HG02852 (cell line): ENCODE results near the gene CHST11.

Experiments
- ATAC-seq: cut with Tn5 transposase; IDR thresholded peaks from one replicate; pipeline ENCODE4 v1.9.1; 2021; ENCODE audit warnings: mild to moderate bottlenecking, moderate library complexity; ENCODE audit not compliant: unreplicated experiment

Gene CHST11

DNA sequence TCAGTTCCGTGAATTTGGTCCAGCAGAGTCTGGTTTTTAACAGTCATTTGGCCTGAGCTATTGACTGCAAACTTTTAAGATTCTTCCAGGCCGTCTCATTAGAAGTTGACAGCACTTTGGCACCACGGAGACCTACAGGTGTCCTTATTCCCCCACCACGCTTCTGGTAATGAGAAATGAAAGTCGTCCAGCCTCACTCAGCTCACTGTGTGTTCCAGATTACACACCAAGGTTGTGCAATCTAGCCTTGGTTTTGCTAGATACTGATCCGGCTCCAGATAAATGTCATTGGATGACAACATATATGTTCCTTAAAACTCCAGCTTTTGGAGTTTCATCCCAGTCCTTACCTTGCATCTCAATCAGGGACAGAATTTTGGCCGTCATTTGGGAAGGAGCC lies 210.4 kb downstream of the CHST11 start:
- no peak for ATAC-seq

DNA sequence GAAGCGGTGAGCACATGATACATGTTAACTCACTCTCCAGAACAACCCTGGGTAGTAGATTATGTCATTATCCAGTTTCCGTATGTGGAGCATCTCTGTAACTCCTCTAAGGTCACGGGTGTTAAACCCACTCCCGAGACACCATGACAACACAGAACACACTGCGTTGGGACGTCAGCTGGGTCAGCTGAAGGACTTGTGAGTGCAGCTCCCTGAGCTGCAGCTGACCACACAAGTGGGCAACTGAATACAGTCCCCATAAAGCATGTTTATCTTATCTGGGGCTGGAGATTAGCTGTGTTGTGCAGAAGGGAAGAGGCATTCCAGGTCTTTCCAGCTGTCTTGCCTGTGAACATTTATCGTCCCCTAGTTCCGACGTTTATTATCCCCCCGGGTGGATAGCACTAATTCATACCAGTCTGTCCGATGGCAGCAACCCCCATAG lies 211.5 kb downstream of the CHST11 start:
- no peak for ATAC-seq

DNA sequence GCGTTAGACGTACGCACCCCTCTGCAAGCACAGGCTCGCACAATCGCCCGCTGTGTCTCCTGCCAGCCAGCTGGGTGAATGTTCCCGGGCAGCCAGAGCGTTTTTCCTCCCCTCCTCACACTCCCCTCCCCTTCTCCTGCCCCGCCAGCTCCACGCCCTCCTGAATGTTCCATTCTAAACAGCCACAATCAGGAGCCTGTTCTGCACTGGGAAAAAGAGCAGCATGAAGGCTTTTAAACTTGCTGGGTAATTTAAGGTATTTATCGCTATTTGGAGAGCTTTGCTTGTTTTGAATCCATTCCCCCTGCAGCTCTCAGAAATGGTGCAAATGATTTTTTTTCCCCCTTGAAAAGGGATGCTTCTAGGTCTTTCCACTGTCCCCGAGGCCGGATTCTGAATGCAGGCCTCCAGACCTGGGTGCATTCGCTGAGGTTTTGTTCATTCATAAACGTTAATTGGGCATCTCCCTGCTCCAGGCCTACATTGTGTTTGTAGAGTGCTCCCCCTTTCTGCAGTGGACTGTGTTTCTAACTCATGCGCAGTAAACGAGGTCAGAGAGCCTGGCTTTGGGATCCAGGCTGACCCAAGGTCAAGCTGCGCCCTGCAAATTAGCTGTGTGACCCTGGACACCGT lies 212.5 kb downstream of the CHST11 start:
- no peak for ATAC-seq

DNA sequence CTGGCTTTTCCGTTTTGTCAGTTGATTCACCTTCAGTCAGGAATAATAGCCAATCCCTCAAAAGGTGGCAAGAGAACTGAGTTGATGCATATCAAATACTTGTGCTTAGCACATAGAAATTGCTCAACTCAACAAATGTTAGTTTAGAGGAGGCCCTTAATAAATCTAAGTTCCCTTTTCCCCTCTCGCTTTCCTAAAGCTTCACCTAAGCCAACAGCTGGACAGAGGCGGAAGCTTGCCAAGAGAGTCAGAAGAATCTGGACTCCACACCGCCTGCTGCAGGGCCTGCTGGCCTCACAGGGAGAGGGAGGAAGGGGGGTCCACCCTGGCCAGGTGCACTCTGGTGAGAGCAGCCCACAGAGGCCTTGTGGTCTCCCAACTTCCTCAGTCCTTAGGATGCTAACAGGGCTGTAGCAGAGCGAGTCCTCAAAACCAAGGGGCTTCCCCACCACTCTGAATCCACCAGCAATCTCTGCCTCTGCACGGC lies 213.1 kb downstream of the CHST11 start:
- peak; percentile 75 for ATAC-seq

DNA sequence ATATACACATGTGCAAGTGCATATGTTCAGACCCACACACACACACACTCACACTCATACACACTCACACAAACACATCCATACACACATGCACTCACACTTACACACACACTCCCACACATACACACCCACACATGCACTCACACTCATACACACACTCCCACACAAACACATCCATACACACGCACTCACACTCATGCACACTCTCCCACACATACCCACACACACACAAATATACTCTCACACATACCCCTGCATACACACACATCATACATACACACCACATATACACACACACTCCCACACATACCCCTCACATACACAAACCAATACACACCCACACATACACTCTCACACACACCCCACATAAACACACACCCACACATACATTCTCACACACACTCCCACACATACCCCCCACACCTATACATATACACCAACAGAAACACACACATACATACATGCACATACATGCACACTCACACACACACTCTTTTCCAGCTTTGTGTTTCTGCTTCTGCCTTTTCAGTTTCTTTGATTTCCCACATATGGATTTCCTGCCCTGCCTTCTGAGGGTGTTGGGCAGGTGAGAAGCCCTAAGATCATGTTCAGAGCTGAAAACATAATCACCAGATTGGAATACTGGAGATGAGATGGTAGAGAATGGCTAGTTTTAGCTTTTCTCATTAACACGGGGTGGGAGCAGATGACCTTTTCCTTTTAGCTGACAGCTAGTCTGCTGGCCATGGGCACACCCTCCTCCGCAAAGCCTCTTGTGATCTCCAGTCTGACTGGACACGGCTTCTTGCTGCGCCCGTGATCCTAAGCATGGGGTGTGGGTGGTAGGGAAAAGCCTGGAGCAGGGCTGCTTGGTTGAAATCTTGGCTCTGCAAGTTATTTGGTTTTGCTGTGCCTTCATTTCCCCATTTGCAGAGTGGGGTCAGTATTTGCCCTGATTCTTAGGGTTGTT lies 214.0 kb downstream of the CHST11 start:
- no peak for ATAC-seq

DNA sequence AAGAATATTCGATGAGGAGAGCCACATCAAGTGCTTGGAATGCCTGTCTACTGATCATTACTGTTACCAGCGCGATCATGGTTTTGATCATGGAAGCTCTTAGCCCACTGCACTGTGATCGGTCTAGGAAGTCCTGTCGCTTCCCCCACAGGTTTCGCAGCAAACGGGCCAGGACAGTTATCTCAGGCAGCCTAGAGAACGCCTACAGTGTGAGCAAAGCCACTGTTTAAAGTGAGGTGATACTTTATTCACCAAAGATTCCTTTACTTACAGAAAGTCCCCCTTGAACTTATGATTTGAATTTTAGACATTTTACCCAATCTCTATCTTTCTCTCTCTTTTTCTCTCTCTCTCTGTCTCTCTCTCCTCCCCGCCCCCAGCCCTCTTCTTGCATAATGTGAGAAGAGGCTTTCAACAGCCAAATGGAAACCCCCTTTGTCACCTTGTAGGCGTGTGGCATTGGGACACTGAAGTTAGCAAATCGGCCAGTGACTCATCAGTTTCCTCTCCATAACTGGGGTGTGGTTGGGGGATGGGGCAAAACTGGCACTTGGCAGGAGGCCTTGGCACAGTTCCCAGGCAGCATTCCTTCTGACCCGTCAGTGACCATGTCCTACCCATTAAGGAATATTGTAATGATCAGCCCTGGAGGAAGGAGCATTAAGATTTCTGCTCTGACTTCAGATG lies 214.8 kb downstream of the CHST11 start:
- ATAC-seq: peak; percentile 65

- no peak for ATAC-seq
Measured at GRCh38 chr12:104672096-104672445, 215.3 kb downstream of the CHST11 start.

- ATAC-seq: no peak
Measured at GRCh38 chr12:104672501-104673265, 215.9 kb downstream of the CHST11 start.

DNA sequence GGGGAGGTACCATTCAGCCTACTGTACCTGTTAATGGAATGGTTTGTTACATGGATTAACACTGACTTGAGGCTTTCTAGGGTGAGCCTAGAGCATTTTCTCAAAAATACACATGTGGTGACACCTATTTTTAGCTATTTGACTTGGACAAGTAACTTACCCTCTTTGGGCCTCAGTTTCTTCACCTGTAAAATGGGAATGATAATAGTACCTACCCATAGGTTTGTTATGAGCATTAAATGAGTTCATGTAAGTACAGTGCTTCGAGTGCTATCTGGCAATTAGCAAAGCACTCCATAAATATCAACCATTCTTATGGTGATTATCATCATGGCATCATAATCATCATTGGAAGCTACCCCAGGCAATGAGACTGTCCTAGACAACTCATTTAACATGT lies 216.5 kb downstream of the CHST11 start:
- ATAC-seq: no peak

GRCh38 chr12:104673696-104674482 lies 217.1 kb downstream of the CHST11 start:
- ATAC-seq: no peak

DNA sequence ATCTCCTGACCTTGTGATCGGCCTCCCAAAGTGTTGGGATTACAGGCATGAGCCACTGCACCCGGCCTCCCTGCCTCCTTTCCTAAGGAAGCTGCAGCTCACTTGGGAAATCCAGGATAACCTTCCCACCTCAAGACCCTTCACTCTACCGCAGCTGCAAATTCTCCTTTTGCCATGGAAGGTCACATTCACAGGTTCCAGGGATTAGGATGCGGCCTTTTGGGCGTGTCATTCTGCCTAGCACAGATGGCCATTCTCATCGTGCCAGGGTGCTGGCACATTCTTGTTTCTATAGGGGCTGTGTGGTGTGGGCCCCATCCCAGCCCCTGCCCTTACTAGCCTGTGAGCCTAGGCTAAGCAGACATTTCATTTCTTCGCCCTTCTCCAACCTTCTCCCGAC lies 219.9 kb downstream of the CHST11 start:
- no peak for ATAC-seq

- ATAC-seq: no peak
Measured at GRCh38 chr12:104677441-104678089, 220.8 kb downstream of the CHST11 start.

- ATAC-seq: no peak
Measured at GRCh38 chr12:104680070-104680469, 223.3 kb downstream of the CHST11 start.

DNA sequence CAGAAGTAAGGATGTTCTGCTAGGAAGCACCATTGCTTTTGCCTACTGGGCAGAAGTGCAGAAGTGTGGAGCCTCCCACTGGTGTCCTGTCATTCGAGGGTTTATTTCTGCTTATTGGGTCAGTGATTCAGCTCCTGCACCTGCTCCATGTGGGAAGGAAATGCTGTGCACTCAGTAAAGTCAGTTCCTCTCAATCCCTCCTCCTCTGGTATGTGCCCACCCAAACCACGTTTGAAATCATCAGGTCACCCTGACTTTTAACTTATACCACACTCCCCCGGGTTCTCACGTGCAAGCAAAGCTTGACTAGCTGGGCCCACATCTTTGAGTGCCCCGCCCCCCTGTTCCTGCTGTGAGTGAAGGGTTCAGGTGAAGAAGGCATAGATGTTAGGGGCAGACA lies 223.7 kb downstream of the CHST11 start:
- ATAC-seq: no peak

DNA sequence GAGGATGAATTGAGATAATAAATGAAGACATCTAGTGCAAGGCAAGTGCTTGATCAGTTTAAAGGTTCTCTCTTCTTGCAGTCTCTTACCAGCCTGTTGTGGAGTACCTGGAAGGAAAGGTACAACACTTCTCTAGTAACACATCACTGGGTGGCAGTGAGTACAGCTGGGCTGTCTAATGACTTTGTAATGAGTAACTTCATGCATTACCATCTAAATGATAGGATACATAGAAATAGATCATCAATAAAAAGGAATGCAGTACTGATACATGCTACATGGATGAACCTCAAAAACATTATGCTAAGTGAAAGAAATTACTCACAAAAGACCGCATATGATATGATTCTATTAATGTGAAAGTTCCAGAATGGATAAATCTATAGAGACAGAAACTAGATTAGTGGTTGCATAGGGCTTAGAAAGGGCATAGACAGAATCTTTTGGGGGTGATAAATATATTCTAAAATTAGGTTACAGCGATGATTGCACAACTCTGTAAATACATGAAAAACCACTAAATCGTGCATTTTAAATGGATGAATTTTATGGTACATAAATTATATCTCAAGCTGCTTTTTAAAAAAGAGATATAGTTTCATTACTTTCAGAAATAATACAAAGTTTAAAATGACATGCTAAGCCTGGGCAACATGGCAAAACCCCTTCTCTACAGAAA lies 224.4 kb downstream of the CHST11 start:
- ATAC-seq: no peak

GRCh38 chr12:104682790-104683279 lies 226.1 kb downstream of the CHST11 start:
- peak; percentile 63 for ATAC-seq

DNA sequence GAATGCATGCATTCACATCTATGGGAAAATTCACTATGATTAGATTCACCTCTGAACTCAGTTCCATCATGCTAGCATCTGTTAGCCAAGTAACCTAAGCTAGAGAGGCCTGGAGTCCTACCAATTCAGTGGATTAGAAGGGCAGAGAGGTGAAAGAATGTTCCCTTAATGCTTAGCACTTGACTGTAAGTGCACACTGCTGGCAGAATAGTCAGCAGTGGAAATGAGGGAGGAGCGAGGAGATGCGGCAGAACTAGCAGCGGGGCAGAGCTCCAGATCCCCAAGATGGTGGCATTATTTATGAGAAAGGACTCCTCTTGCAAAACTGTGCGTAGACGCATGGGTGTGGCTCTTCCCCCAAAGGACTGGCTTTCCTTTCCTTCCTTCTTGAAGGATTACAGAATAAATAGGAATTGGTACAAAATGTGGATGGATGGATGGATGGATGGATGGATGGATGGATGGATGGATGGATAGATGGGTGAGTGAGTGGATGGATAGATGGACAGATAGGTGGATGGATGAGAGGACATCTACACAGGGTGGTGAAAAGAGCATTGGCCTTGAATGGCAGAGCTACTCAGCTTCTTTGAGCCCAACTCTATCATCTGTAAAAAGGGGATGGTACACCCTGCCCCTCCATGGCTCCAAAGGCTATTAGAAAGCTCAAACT lies 227.2 kb downstream of the CHST11 start:
- no peak for ATAC-seq

DNA sequence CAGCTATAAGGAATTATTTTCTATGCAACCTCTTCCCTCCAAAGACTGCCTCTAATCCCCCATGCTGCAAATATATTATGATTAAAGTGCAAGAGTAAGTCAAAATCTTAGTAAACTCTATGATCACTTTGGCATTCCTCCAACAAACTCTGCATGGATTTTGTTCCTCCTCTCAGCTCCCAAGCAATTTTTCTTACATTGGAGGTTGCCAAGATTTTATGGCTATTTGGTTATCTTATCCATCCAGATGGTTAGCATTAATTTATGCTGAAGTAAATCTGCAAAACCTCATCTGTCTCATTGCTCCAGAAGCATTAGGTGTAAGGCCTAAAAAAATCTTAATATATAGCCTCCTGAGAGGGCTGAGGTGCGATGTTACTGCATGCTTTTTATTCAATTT lies 228.1 kb downstream of the CHST11 start:
- ATAC-seq: no peak
